GM18868 (cell line): ENCODE results near the gene MYO18B.

Source experiments
- ATAC-seq: cut with Tn5 transposase; IDR thresholded peaks from one replicate; pipeline ENCODE4 v1.9.1; 2021; ENCODE audit warnings: mild to moderate bottlenecking, moderate library complexity; ENCODE audit not compliant: unreplicated experiment

The MYO18B gene

DNA sequence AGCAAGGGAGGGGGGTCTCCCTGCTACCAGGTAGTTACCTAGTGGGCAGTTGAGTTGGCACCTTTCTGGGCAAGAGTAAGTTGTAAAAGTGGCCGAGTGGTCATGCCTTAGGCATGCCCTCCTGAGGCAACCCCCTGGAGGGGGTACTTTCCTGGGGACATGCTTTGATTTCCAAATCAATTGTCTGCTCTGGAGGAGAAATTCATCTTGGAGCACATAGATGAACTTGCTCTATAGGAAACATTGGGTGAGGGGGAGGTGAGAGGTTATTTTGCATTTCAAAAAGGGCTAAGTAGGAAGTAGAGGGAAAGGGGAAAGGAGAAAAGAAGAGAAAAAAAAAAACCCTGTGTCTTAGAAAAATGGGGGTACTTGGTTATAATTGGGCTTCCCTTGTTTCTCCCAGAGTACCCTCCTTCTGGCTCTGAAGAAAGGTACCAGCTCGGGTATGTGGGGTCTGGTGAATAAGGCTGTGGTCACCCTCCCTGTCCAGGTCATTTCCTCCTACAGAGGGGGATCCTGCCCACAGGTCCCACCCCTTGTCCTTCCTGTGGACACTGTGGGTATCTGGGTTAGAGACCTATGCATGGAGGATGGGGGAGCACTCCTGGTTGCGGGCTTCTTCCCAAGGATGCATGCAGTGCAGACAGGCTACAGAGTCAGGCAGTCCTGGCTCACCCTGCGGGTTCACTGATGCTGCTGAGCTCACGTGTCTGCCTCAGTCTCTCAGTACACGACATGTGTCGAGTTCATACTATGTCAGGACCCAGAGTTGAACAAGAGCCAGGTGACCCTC lies 193.5 kb downstream of the MYO18B start:
- no peak for ATAC-seq

DNA sequence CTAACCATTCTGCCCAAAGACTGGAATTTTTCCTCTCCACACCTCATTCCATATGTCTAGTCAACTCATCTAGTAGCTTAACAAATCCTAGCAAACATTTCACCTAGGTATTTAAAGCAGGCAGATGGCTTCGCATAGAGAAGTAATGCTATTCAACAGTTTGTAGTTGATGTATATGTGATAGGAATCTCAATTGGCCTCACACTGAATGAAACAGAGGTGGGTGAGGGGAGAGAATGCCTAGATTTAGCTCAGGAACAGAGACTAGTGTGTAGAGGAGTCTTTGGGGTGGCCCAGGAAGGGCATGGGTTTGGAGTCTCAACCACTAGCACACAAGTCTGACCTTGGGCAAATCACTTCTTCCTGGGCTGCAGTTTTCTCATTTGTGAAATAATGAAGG lies 196.2 kb downstream of the MYO18B start:
- no peak for ATAC-seq

DNA sequence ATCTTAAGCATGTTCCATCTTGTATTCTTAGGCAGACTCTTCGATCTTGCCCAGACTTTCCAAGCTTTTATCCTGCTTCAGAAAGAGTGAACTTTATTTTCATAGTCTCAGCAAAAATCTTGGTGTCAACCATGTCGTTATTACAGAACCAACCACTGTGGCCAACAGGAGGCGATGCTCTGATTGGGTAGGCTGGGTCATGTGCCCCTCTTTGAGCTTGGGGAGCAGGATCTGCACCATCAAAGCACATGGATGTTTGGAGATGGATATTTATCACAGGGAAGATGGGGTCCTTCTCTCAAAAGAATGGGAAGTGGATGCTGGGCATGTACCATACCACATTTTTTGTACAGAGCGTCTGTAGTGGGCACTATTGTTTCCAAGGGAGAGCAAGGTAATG lies 197.4 kb downstream of the MYO18B start:
- ATAC-seq = no peak

DNA sequence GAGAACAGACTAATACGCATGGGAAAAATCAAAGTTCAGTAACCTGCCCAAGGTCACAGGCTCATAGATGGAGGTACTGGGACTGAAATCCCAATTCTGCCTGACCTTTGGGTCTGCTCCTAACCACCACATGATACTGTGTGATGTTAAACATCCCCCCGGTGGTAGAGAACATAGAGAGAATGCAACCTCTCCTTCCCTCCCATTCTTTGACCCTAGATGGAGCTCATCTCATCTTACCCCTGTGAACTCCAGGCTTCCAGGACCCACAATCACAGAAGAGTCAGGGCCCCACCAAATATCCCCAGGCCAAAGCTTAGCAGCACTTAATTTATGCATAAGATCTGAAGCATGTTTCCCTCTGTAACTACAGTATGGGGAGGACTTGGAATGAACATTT lies 198.5 kb downstream of the MYO18B start:
- no peak for ATAC-seq

DNA sequence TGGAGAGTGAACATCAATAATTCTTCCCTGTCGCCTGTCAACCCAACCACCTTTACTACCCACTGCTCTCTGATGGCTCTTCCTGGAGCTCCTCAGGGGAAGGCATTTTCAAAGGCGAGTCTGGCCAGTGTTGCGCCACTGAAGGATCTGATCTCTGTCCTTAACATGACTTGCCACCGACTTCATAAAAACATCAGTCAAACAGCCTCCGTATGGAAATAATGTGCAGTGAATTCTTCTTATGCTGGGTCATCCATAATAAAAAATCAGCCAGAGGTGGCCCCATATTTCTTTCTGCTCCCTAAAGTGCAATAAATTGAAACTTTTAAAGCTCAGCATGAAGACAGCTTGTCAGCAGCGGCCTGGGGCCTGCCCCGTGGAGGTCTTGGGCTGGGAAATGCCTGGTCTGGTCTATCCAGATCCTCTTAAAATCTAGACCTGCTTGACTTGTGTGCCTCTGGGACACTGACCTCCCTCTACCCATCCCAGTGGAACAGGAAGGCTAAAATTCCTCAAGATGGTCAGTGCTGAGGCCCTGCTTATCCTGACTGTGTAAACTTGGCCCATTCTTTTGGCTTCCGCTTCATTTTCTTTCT lies 199.5 kb downstream of the MYO18B start:
- no peak for ATAC-seq

DNA sequence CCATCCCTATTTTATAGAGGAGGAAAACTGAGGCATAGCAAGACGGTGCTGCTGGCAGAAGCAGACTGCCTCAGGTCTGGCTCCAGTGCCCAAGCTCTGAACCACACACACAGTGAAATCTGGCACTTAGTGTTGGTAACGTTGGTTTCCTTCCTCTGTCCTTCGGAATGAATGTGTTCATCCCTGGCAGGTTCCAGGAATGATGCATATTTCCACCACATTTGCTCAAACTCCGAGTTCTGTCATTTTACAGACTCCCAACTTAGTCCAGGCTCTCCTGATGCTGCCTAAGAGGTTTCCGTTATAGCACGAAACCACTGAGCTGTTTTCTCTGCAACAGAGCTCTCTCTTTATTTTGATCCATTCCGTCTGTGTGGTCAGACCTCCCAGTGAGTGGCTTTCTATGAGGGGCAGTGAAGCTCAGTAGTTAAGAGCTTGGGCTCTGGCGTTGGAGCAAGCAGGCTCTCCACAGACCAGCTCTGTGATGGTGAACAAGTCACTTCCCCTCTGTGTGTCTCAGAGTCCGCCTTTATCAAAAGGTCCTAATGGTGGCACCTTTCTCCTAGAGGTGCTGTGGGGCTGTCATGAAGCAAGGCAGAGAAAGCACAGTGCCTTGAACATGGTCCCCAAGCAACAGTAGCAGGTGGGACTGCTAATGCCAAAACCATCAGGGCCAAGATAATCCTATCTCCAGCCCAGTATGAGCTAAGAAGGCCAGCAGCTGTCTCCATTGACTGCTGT lies 200.3 kb downstream of the MYO18B start:
- no peak for ATAC-seq

DNA sequence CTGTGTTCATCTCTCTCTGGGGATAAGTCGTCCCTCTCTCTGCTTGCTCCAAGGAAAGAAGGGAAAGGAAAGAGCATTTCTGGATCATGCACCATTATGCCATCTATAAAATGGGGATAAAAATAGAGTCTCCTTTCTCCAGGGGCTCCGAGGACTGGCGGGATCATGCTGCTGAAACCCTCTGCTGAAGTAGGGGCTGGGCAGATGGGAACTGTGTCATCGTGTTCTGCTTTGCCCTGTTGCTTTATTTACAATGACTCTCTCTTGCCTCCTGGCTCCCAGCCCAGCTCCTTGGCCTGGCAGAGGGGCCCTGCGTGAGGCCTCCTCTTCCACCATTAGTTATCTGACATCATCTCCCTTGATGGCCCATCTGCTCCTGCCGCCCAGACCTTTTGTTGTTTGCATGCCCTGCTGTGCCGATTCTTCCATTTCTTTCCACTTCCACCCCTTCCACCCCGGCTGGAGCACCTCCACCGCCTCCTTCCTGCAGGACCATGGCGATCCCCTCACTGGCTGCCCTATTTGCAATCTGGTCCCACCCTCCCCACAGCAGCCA lies 200.9 kb downstream of the MYO18B start:
- ATAC-seq = no peak

DNA sequence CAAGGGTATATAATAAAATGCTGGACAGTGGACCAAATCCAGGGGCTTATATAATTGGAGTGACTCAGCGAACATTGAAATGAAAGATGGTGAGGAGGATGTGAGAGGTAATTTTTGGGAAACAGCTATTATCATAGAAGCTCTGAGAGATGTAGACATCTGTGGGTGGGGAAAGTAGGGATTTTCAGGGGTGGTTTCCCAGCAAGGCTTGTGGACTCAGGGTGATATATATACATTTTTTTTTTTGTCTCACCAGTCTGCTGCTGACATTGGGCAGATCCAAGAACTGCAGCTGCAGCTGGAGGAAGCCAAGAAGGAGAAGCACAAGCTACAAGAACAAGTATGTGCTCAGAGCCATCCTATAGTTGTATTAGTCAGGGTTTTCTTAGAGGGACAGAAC lies 208.1 kb downstream of the MYO18B start:
- ATAC-seq = no peak

DNA sequence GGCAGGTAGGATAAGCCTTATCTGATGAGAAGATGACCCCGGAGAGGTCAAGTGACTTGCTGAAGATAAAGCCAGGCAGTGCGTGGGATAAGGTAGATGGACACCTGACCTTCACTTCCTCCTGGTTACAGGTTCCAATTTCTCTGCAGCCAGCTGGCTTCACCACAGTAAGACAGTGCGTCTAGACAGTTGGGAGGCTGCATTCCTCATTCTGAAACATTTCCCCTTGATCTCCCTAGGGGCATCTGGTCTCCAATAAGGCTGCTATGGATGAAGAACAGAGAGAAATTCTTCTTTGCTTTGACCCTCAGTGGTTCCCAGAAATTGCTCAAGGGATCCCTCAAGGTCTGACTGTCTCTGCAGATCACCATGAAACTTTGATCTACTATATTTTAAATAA lies 211.3 kb downstream of the MYO18B start:
- no peak for ATAC-seq

DNA sequence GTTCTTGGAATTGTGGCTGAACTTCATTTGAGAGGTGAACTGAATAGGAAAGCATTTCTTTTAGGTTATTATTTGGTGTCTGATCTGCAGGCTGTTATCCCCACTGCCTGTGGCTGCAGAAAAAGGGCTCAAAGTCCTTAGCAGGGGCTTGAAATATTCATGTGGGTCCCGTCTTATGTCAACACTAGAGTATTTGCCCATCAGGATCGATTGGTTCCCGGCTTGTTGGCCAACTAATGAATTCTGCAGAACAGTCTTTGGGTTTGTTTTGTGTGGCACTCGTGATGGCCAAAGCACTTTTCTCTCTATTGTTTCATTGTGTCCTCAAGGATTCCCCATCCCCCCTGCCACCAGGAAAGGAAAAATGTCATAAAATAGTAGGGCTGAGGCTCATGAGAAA lies 211.9 kb downstream of the MYO18B start:
- no peak for ATAC-seq

DNA sequence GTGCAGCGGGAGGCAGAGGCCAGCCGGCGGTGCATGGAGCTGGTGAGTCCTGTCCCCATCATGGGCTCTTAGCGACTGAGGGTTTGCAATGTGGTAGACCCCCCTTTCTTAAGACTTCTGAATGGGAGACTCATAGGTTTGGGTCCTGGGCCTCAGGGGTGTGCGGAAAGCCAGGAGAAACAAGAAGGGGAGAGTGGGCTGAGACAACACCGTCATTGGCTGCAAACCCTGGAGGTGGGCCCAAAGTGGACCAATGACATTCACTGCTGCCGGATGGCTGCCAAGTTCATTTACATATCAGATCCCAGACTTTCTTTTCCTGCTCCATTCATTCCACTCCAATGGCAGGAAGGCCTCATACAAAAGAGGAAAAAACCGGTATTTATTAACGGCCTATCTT lies 213.3 kb downstream of the MYO18B start:
- no peak for ATAC-seq

DNA sequence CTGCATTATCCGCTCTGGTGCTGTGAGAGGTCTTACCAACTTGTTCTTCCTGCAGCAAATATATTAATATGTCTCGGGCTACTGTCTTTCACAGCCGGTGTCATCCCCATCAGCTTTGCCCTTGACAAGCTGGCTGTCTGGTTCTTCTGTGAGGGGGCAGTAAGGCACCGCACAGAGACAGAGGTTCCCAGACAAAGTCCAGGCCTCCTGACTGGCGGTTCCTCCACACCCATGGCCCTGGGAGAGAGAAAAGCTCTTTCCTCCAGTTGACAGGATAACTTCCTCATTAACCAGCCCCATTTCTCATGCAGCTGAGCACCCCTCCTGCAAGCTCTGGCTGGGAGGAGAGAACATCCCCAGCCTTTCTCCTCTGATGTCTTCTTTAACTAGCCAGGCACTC lies 214.8 kb downstream of the MYO18B start:
- no peak for ATAC-seq

DNA sequence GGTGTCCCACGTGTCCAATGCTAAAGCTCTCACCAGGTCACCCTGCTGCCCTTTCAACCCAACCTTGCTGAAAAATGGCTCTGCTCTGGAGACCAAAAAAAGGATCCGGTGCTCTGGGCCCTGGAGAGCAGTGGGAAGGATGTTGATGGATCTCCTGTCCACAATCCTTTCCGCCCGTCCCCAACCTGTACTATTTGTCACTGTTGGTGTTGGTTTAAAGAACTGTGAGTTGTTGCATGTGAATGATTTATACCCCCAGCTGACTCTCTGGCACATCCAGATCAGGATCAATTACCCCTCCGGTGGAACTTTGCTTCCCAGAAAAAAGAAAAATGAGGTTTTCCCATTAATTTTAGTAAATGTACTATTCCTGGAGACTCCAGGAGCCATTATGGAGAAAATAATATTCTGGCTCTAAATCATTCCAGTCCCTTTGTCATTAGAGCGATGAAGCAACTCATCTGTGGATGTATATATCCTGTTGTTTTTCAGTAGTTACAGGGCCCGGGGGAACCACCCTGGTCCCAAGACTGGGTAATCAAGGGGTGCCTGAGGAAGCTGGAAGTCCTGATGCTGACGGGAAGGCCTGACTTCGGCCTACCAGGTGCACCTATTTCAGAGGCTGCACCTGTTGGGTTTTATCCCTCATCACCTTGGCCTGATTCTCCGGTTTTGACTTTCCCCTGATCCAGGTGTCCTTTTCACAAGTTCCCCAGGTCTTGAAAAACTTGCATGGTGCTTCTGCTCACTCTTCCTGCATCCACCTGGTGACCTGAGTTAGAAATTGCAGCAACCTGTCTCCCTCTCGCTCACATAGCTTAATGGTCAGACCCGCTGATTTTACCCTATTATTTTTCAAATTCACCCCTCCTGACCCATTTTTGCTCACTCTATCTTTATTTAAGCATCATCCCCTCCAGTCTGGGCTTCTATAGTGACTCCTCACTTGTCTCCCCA lies 218.1 kb downstream of the MYO18B start:
- ATAC-seq = no peak

DNA sequence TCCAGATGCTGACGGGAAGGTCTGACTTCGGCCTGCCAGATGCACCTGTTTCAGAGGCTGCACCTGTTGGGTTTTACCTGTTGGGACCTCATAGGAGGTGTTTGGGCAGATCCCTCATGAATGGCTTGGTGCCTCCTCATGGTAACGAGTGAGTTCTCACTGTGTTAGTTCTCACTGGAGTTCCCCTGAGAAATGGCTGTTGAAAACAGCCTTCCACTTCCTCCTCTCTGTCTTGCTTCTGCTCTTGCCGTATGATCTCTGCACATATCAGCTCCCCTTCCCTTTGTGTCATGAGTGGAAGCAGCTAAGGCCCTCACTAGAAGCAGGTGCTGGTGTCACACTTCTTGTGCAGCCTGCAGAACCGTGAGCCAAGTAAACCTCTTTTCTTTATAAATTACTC lies 219.7 kb downstream of the MYO18B start:
- ATAC-seq = no peak

DNA sequence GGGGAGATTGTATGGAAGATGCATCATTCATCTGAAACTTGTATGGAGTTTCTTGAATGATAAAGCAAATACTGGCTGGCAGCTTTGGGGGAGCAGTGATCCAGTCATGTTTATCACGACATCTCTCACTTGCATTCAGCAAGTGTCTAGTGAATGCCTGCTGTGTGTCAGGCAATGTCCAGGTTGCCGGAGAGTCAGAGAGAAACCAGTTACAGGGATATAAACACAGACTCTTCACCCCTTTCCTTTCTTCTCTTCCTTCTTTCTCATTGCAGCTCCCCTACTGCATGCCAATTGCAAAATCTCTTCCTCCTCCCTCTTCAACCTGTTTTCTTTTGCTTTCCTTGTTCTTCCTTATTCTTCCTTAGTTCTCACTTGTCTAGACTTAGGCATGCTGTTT lies 220.7 kb downstream of the MYO18B start:
- no peak for ATAC-seq

DNA sequence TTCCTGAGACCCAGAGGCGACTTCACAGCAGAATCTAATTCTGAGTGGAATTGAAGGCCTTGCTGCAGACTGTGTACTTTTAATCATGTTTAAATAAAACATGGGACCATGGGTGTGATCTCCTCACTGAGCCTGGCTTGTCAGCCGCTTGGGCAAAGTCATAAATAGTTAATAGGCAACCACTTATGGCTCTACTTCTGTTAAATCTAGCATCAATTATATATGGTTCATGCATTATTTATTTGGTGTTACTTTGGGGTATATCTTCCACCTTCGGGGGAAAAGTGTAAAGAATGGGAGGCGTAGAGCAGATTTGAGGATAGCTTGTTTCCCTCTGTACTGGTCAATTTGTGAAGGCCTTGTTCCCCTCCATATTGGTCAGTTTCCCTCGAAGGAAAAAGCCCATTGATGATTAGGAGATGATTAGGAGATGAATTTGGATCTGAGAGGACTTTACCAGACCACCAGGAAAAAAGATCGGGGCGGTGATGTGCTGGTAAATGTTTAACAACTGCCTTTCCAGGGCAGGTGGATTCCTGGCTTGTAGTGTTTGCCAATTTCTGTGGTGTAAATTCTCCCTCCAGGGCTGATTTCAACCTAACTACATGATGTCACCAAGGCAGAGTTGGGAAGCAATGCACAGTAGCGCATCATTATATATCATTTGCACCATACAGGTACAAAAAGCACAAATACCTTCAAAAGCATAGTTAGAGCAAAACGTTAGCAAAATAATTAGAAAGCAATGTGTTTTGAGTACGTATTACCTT lies 223.2 kb downstream of the MYO18B start:
- no peak for ATAC-seq

DNA sequence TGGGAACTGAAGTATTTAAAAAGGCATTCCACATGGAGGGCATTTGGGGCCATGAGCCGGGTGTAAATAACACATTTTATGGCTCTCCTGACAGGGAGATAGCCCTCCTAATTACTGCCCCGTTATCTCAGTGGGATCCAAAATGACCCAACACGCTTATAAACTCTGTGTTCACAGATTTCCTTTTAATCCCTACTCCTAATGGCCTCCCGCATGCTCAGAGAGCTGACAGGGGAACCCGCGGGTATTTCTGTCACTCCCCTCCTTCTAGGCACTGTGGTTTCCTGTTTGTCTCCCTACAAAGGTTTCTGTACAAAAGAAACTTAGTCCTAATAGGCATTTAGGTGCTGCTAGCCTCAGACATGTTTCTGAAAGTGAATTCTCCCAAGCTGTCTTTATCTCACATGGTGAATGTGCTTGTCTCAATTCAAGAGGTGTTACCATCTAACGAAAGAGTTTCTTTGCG lies 224.5 kb downstream of the MYO18B start:
- no peak for ATAC-seq

DNA sequence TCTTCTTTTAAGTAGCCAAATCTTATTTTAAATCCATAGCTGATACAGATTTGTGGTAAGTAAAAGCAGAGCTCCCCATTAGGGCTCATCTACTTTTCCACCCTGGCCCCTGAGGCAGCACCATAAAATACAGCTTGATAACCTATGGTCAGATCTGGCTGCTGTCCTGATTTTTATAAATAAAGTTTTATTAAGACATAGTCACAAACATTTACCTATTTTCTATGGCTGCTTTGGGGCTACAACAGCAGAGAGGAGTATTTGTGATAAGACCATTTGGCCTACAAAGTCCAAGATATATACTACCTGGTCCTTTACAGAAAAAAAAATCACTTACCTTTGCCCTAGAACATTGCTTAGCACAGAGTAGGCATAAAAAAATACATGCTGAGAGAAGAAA lies 227.3 kb downstream of the MYO18B start:
- no peak for ATAC-seq

DNA sequence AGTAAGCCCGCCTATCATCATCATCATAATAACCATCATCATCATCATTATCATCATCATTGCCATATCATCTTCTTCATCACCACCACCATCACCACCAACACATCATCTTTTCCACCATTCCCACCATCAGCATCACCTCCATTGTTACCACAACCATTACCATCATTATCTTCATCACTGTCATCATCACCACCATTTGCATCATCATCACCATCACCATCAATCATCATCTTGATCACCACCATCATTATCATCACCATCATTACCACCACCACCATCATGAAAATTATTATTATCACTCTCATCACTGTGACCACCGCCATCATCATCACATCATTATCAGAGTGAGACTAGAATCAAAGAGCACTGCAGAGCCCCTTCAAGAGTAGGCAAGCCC lies 227.9 kb downstream of the MYO18B start:
- ATAC-seq = no peak

DNA sequence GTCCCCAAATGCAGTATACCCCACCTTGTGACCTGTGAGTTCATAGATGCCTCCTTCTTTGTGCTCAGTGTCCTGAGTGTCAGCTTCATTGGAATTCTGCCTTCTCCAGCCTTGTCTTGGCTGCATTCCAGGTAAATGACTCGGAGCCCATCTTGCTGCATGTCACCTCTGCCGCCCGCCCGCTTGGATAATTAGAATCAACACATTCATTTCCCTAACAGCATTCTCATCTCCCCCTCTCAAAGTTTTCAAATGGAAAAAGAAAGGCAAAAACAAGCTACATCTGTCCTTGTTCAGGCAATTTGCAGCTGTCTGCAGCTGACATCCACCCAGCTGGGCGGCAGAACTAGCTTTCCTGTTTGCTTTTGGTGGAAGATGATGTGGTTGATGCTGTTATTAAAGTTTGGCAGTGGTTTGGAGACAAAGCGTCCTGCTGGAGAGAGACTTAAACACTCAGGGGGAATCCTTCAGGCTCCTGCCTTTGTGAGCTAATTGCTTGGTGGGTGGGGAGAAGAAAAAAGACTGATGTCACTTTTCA lies 228.5 kb downstream of the MYO18B start:
- no peak for ATAC-seq
